Progenitor cell of endocrine pancreas (in vitro differentiated cells): ENCODE measurements around the gene KIAA0753. TPM values are rescaled to one million over a fixed set of nuclear protein-coding genes. Genes with fewer than 3 reads are reported as not detected.
"Not testable (repeated sequence)": the region's sequence is repeated elsewhere in the genome, so short reads cannot be mapped to it uniquely, and the experiment has no call there.

ENCODE experiments used
- DNase-seq: peaks from one replicate; pipeline ENCODE4 v3.0.0; 2021; ENCODE audit warnings: low spot score; ENCODE audit not compliant: unreplicated experiment
- H3K27ac Mint-ChIP-seq: 2 replicates; pipeline ENCODE4 v1.8.0; 2021; ENCODE audit warnings: mild to moderate bottlenecking, moderate library complexity, mixed read lengths
- H3K27me3 Mint-ChIP-seq: 2 replicates; pipeline ENCODE4 v1.8.0; 2021; ENCODE audit warnings: mixed read lengths
- H3K36me3 Mint-ChIP-seq: 2 replicates; pipeline ENCODE4 v1.8.0; 2022; ENCODE audit warnings: mixed read lengths; ENCODE audit not compliant: insufficient read depth
- H3K4me1 Mint-ChIP-seq: 2 replicates; pipeline ENCODE4 v1.8.0; 2021; ENCODE audit warnings: low read depth, mixed read lengths
- H3K4me3 Mint-ChIP-seq: 2 replicates; pipeline ENCODE4 v1.8.0; 2021; ENCODE audit warnings: low read depth, mild to moderate bottlenecking, moderate library complexity, mixed read lengths
- H3K9me3 Mint-ChIP-seq: 2 replicates; pipeline ENCODE4 v1.8.0; 2021; ENCODE audit warnings: low read depth, mixed read lengths
- CTCF ChIP-seq: fragments of 200-600 bp; sonication (generic); IDR thresholded peaks from one replicate; pipeline ENCODE4 v1.5.0; 2021; ENCODE audit warnings: antibody characterized with exemption, mild to moderate bottlenecking; ENCODE audit not compliant: unreplicated experiment
- total RNA-seq: library from RNA; stranded (reverse); gene quantifications from 2 replicates; pipeline ENCODE4 v1.2.1, GENCODE V29; 2021

The KIAA0753 gene
- total RNA-seq, 1 donor from 2014 or later, result 55.9 TPM

GRCh38 chr17:6661464-6661848 lies 20.9 kb upstream of the KIAA0753 start:
- H3K4me3 Mint-ChIP-seq, result no peak overlapping the region
- no peak for DNase-seq
- no peak overlapping the region for H3K27ac Mint-ChIP-seq
- no peaks in the 10 kb centered on the region for H3K9me3 Mint-ChIP-seq
- no peak for TF ChIP-seq CTCF
- H3K4me1 Mint-ChIP-seq, result peaks cover 3% of the 10 kb centered on the region
- H3K27me3 Mint-ChIP-seq, result peaks cover 13% of the 10 kb centered on the region
- no peaks in the 10 kb centered on the region for H3K36me3 Mint-ChIP-seq

DNA sequence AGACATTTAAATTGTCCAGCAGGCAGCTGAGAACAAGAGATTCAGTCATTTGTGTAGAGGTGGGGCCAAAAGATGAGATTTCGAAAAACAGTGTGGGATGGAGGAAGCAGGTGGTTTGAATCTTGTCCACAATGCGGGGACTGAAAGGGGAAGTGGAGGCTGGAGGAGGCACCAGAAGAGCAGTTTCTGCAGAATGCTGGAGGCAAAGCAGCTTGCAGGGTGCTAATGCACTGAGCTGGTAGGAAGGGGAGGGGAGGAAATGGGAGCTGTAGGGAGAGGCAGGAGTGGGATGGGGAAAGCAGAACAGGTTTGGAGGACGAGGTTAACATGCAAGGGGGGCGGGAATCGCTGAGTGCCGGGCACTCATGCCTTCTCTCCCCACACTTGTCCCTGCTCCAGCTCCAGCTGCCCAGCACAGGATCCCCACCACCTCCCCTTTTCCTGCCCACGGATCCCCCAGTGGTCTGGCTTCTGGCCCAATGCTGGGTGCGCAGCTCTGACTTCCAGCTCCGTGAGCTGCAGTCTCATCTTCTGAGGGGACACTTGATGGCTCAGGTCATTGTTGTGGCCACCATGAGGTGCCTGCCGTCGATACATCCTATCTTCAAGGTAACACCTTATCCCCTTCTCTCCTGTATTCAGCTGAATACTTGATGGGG lies 20.4 kb upstream of the KIAA0753 start:
- H3K9me3 Mint-ChIP-seq, result no peaks in the 10 kb centered on the region
- no peak for DNase-seq
- peaks cover 5% of the 10 kb centered on the region for H3K4me1 Mint-ChIP-seq
- no peak for TF ChIP-seq CTCF
- no peaks in the 10 kb centered on the region for H3K36me3 Mint-ChIP-seq
- no peak overlapping the region for H3K4me3 Mint-ChIP-seq
- peaks cover 17% of the 10 kb centered on the region for H3K27me3 Mint-ChIP-seq
- no peak overlapping the region for H3K27ac Mint-ChIP-seq

DNA sequence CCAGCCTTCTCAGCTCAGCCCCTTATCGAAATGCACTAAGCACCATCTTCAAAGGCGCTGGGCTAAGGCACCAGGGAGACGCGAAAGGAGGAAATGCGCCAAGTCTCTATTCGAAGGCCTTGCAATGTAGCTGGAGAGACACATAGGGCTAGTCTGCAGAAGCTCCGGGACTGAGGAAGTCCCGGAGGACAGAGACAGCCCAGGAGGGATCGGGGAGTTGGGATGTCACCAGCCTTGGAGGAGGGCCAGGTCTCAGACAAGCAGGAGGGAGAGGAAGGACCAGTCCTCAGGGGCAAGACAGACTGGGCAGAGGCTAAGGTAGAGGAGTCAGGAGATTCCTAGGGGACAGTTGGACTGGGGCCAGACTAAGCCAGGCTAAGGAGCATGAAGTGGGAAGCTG lies 19.6 kb upstream of the KIAA0753 start:
- Mint-ChIP-seq H3K27ac (no peak overlapping the region), H3K36me3 (no peaks in the 10 kb centered on the region), H3K4me1 (peaks cover 10% of the 10 kb centered on the region), H3K27me3 (peaks cover 24% of the 10 kb centered on the region), H3K4me3 (no peak overlapping the region), H3K9me3 (no peaks in the 10 kb centered on the region)
- no peak for DNase-seq
- no peak for TF ChIP-seq CTCF

- not testable (repeated sequence) for H3K36me3 Mint-ChIP-seq, H3K27ac Mint-ChIP-seq, H3K4me3 Mint-ChIP-seq, H3K9me3 Mint-ChIP-seq, DNase-seq
- Mint-ChIP-seq H3K27me3 (peaks cover 37% of the 10 kb centered on the region), H3K4me1 (peaks cover 17% of the 10 kb centered on the region)
These were observed 17.9 kb upstream of the KIAA0753 start for GRCh38 chr17:6658411-6658810.

- Mint-ChIP-seq H3K4me3 (peak overlapping the region; percentile 74), H3K9me3 (no peaks in the 10 kb centered on the region), H3K27me3 (peaks cover 40% of the 10 kb centered on the region), H3K36me3 (no peaks in the 10 kb centered on the region), H3K4me1 (peaks cover 21% of the 10 kb centered on the region), H3K27ac (no peak overlapping the region)
- TF ChIP-seq CTCF, result no peak
- no peak for DNase-seq
These were observed 17.2 kb upstream of the KIAA0753 start for GRCh38 chr17:6657633-6658287.

- not testable (repeated sequence) for H3K9me3 Mint-ChIP-seq, H3K36me3 Mint-ChIP-seq, H3K27ac Mint-ChIP-seq, DNase-seq
- peaks cover 42% of the 10 kb centered on the region for H3K27me3 Mint-ChIP-seq
- peaks cover 26% of the 10 kb centered on the region for H3K4me1 Mint-ChIP-seq
- peak overlapping the region; percentile 74 for H3K4me3 Mint-ChIP-seq
These were observed 16.5 kb upstream of the KIAA0753 start for GRCh38 chr17:6656797-6657632.

- Mint-ChIP-seq H3K4me1 (peaks cover 26% of the 10 kb centered on the region), H3K4me3 (peak overlapping the region; percentile 69), H3K27me3 (peaks cover 42% of the 10 kb centered on the region)
- not testable (repeated sequence) for H3K9me3 Mint-ChIP-seq, DNase-seq, H3K36me3 Mint-ChIP-seq, H3K27ac Mint-ChIP-seq
These were observed 15.3 kb upstream of the KIAA0753 start for GRCh38 chr17:6655732-6656361.
